ENCODE results near the gene PRKCA. TPM values are rescaled to one million over a fixed set of nuclear protein-coding genes. Genes with fewer than 3 reads are reported as not detected.

Gene PRKCA
- total and polyA plus RNA-seq, 2 of the 13 experiments (the other 11 are each of a cell fraction or from before 2014, with no cell fraction given), result 18.5 to 21.5 TPM

GRCh38 chr17:66643815-66644710, 341.6 kb downstream of the PRKCA start:
- peak; percentile 55 for TF ChIP-seq RBM22 (optimal IDR thresholded peaks at IDR 0.05; ENCODE audit: low read length)
- TF ChIP-seq, protein P1, sequence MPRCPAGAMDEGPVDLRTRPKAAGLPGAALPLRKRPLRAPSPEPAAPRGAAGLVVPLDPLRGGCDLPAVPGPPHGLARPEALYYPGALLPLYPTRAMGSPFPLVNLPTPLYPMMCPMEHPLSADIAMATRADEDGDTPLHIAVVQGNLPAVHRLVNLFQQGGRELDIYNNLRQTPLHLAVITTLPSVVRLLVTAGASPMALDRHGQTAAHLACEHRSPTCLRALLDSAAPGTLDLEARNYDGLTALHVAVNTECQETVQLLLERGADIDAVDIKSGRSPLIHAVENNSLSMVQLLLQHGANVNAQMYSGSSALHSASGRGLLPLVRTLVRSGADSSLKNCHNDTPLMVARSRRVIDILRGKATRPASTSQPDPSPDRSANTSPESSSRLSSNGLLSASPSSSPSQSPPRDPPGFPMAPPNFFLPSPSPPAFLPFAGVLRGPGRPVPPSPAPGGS (CRISPR knock-in tag; IDR thresholded peaks at IDR 0.05), result no peak

DNA sequence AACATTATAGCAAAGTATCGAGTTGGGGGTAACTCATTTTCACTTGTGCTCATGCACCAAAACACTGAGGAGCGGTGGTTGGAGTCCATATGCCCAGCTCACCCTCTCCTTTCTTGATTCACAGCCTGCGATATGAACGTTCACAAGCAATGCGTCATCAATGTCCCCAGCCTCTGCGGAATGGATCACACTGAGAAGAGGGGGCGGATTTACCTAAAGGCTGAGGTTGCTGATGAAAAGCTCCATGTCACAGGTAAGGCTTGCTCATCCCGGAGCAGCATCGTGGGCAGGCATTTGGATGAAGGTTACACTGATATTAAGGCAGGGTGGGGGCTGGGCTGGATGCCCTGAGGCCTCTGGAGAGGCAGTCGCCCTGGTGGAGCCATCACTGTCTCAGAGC, 342.8 kb downstream of the PRKCA start:
- H3K27me3 ChIP-seq (ENCODE audit: control insufficient read depth in 1 of 2, insufficient read depth in 2 of 2, low read length in 2 of 2), result no peaks in the 10 kb centered on the region
- H3K36me3 ChIP-seq (replicated peaks in 1 of 2; ENCODE audit: control insufficient read depth in 1 of 2, insufficient read depth in 2 of 2, low read length in 2 of 2), result peaks cover 5 to 35% of the 10 kb centered on the region in 2 experiments; a peak in 4 of 5 replicates
- ChIA-PET CTCF (ENCODE audit: low intra/inter-chr PET ratio, low total read pairs) (no interaction called here), POLR2A (no interaction called here)
- DNase-seq (ENCODE audit: low spot score) (no peak), ATAC-seq (no peak), FAIRE-seq (no peak)
- H3K79me2 ChIP-seq (ENCODE audit: insufficient read depth, low read length), result no peaks in the 10 kb centered on the region
- 97% methylated on average over 10 of the region's 10 CpGs for WGBS (ENCODE audit: low lambda C conversion rate)
- no peak overlapping the region for H2AFZ ChIP-seq (ENCODE audit: low read length)
- 0 out of 2 replicates have a peak, but pooled peaks cover 7% of the 10 kb centered on the region for H3K4me1 ChIP-seq (ENCODE audit: insufficient read depth, low read length)
- no peak for TF ChIP-seq CBFB (CRISPR knock-in tag; IDR thresholded peaks at IDR 0.05)
- no peak for TF ChIP-seq U2AF1 (optimal IDR thresholded peaks at IDR 0.05; ENCODE audit: low read depth, low read length)
- H3K27ac ChIP-seq (ENCODE audit: extremely low read length, insufficient read depth, low read length), result no peak overlapping the region
- no peak overlapping the region for H3K9ac ChIP-seq (ENCODE audit: insufficient read depth, low read depth, low read length)
- intact Hi-C loops (cut with micrococcal nuclease; ENCODE audit: unreplicated experiment), result no loop called here
- in situ Hi-C loops (cut with HindIII; ENCODE audit: extremely low pct_ligation_motif_present, low pct_unique_long_range_greater_than_20kb), result no loop called here
- no peak overlapping the region for H3K4me2 ChIP-seq (ENCODE audit: low read depth, low read length)
- no peaks in the 10 kb centered on the region for H3K9me3 ChIP-seq (ENCODE audit: low read length)
- H4K20me1 ChIP-seq (ENCODE audit: insufficient read depth, low read length), result no peaks in the 10 kb centered on the region; the same call in 1 of the 2 replicates
- H3K4me3 ChIP-seq (replicated peaks in 1 of 3; ENCODE audit: insufficient read depth in 1 of 3, low read depth in 2 of 3, low read length in 3 of 3), result no peak overlapping the region
- no TSS peak for BruUV-seq (replicated peaks)

More at GRCh38 chr17:66643815-66644710, 341.6 kb downstream of the PRKCA start:
- H3K9ac ChIP-seq (ENCODE audit: insufficient read depth, low read depth, low read length), result no peak overlapping the region
- WGBS (ENCODE audit: low lambda C conversion rate), result 87% methylated on average over 11 of the region's 11 CpGs
- no peak overlapping the region for H3K4me3 ChIP-seq (replicated peaks in 1 of 3; ENCODE audit: insufficient read depth in 1 of 3, low read depth in 2 of 3, low read length in 3 of 3)
- no TSS peak for BruUV-seq (replicated peaks)
- DNase-seq (ENCODE audit: low spot score), result no peak
- intact Hi-C loops (cut with micrococcal nuclease; ENCODE audit: unreplicated experiment) (no loop called here), in situ Hi-C loops (cut with HindIII; ENCODE audit: extremely low pct_ligation_motif_present, low pct_unique_long_range_greater_than_20kb) (no loop called here)
- 0 out of 2 replicates have a peak, but pooled peaks cover 7% of the 10 kb centered on the region for H3K4me1 ChIP-seq (ENCODE audit: insufficient read depth, low read length)
- no peak overlapping the region for H3K4me2 ChIP-seq (ENCODE audit: low read depth, low read length)
- POLR2A ChIA-PET, result no interaction called here
- no peaks in the 10 kb centered on the region for H3K79me2 ChIP-seq (ENCODE audit: insufficient read depth, low read length)
- H4K20me1 ChIP-seq (ENCODE audit: insufficient read depth, low read length), result no peaks in the 10 kb centered on the region; the same call in 1 of the 2 replicates
- H3K36me3 ChIP-seq (replicated peaks in 1 of 2; ENCODE audit: control insufficient read depth in 1 of 2, insufficient read depth in 2 of 2, low read length in 2 of 2), result peaks cover 5 to 35% of the 10 kb centered on the region in 2 experiments; a peak in 4 of 5 replicates
- no peaks in the 10 kb centered on the region for H3K27me3 ChIP-seq (ENCODE audit: control insufficient read depth in 1 of 2, insufficient read depth in 2 of 2, low read length in 2 of 2)
- no peak for FAIRE-seq
- H2AFZ ChIP-seq (ENCODE audit: low read length), result no peak overlapping the region
- H3K27ac ChIP-seq (ENCODE audit: extremely low read length, insufficient read depth, low read length), result no peak overlapping the region
- no peak for ATAC-seq
- CTCF ChIA-PET (ENCODE audit: low intra/inter-chr PET ratio, low total read pairs), result no interaction called here
- H3K9me3 ChIP-seq (ENCODE audit: low read length), result no peaks in the 10 kb centered on the region

All from HepG2 (cell line).